Measurements from ENCODE around the gene ZDHHC8. TPM values are rescaled to one million over a fixed set of nuclear protein-coding genes. Genes with fewer than 3 reads are reported as not detected.

The ZDHHC8 gene
- total RNA-seq, 2 experiments from 2014 or later, result 44.5 to 44.8 TPM

DNA sequence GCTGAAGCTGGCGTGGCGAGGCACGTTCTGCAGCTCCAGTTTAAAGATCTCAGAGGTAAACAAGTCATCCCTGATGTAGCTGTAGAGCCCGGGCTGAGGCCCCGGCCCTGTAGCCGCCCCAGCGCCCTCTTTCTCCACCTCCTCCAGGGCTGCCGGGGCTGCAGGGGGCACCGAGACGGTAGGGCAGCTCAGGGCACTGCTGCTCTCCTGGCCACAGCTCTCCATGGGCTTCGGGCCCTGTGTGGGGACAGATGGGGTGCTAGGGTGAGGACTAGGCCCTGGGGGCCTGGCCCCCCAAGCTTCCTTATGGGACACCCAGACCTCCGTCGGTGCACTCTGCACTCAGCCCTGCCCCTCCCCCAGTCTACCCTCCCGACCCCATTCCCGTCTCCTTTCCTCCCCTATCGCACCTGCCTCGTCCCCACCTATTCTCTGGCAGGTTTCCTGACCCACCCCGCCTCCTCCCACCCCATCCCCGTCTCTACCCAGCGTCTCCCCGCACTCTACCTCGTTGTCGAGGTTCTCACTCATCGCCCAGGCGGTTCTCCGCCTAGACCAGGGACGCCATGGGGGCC, 15.1 kb upstream of the ZDHHC8 start:
- H3K27ac Mint-ChIP-seq, result peak overlapping the region; percentile 96
- ChIA-PET CTCF (interaction anchor here (1.5 kb wide), 1 partner anchor 33 kb away, joined by 3 read pairs; no protein-coding TSS in a partner anchor), POLR2A (interaction anchor here (0.6 to 6.8 kb wide), 10 partner anchors 9 to 175 kb away, joined by 3 to 111 read pairs (median 5); partner anchors contain the start of genes COMT, TANGO2, TXNRD2 and ZDHHC8)
- ATAC-seq (no peak), DNase-seq (peak; percentile 23)
- intact Hi-C loops (cut with micrococcal nuclease), result loop anchor here (2.0 to 5.0 kb wide), 2 partner anchors 16 to 34 kb away; partner anchors contain the start of gene DGCR8
- TF ChIP-seq, protein P1, sequence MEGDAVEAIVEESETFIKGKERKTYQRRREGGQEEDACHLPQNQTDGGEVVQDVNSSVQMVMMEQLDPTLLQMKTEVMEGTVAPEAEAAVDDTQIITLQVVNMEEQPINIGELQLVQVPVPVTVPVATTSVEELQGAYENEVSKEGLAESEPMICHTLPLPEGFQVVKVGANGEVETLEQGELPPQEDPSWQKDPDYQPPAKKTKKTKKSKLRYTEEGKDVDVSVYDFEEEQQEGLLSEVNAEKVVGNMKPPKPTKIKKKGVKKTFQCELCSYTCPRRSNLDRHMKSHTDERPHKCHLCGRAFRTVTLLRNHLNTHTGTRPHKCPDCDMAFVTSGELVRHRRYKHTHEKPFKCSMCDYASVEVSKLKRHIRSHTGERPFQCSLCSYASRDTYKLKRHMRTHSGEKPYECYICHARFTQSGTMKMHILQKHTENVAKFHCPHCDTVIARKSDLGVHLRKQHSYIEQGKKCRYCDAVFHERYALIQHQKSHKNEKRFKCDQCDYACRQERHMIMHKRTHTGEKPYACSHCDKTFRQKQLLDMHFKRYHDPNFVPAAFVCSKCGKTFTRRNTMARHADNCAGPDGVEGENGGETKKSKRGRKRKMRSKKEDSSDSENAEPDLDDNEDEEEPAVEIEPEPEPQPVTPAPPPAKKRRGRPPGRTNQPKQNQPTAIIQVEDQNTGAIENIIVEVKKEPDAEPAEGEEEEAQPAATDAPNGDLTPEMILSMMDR (IDR thresholded peaks at IDR 0.05), result no peak
- peaks cover 65% of the 10 kb centered on the region for H3K4me1 Mint-ChIP-seq (ENCODE audit: low read depth)
- no peaks in the 10 kb centered on the region for H3K27me3 Mint-ChIP-seq
- no peaks in the 10 kb centered on the region for H3K9me3 Mint-ChIP-seq
- peaks cover 66% of the 10 kb centered on the region for H3K36me3 Mint-ChIP-seq (ENCODE audit: low read depth)
- peak overlapping the region; percentile 87 for H3K4me3 Mint-ChIP-seq

GRCh38 chr22:20116951-20117632, 14.5 kb upstream of the ZDHHC8 start, which contains the start of gene TRMT2A:
Gene TRMT2A, minus strand, starts transcription at chr22:20117226. Its CDS starts 320 bp downstream, at chr22:20116906.
- H3K4me1 Mint-ChIP-seq (ENCODE audit: low read depth), result peaks cover 63% of the 10 kb centered on the region
- CTCF ChIA-PET, result interaction anchor here (0.6 to 1.5 kb wide), 5 partner anchors 8 to 94 kb away, joined by 3 to 4 read pairs (median 3); no protein-coding TSS in a partner anchor
- peak within 1 kb of the TSS; percentile 97 for H3K4me3 Mint-ChIP-seq
- peak; percentile 99 for DNase-seq
- no peaks in the 10 kb centered on the region for H3K27me3 Mint-ChIP-seq
- peaks cover 70% of the 10 kb centered on the region for H3K36me3 Mint-ChIP-seq (ENCODE audit: low read depth)
- no peaks in the 10 kb centered on the region for H3K9me3 Mint-ChIP-seq
- peak within 1 kb of the TSS; percentile 96 for H3K27ac Mint-ChIP-seq
- intact Hi-C loops (cut with micrococcal nuclease), result loop anchor here (2.0 to 5.0 kb wide), 2 partner anchors 16 to 35 kb away; partner anchors contain the start of gene DGCR8
- peak; percentile 85 for ATAC-seq
- POLR2A ChIA-PET, result interaction anchor here (0.8 to 6.8 kb wide), 22 partner anchors 9 to 205 kb away, joined by 3 to 111 read pairs (median 5); partner anchors contain the start of genes COMT, TANGO2, TXNRD2 and ZDHHC8
- TF ChIP-seq, protein P1 (IDR thresholded peaks at IDR 0.05), result no peak

DNA sequence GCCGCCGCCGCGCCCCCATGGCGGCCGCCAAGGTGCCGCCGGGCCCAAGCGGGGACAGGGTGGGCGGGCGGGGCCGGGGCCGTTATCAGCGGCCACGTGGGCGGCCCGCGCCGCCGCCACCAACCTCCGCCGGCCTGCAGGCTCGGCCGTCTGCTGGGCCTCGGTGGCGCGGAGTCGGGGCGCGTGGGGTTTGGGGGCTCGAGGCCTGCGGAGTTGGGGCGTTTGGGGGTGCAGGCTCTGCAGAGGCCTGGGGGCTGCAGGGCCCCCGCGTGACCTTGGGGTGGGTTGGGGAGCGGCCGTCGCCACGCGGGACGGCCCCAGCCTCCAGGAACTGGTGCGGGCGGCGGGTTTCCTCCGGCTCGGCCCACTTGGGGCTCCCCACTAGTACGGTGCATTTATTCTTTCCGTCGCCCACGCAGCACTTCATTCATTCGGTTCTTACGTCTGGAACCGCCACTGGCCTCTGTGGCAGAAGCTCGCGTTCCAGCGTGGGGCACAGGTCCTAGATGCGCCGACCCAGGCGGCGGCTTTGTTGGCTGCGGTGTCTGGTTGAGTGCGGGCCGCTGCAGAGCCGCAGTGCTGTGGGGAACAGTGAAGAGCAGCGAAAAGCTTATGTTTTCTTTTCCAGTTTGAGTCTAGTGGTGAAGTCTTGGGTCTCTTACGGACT, 13.8 kb upstream of the ZDHHC8 start:
- ChIA-PET POLR2A (interaction anchor here (0.6 to 6.8 kb wide), 23 partner anchors 10 to 205 kb away, joined by 3 to 111 read pairs (median 5); partner anchors contain the start of genes TANGO2 and ZDHHC8), CTCF (interaction anchor here (0.6 to 1.5 kb wide), 5 partner anchors 9 to 95 kb away, joined by 3 to 4 read pairs (median 3); no protein-coding TSS in a partner anchor)
- intact Hi-C loops (cut with micrococcal nuclease), result loop anchor here (2.0 to 5.0 kb wide), 2 partner anchors 17 to 35 kb away; partner anchors contain the start of gene DGCR8
- Mint-ChIP-seq H3K36me3 (ENCODE audit: low read depth) (peaks cover 72% of the 10 kb centered on the region), H3K27ac (peak overlapping the region; percentile 95), H3K9me3 (no peaks in the 10 kb centered on the region), H3K4me1 (ENCODE audit: low read depth) (peaks cover 62% of the 10 kb centered on the region), H3K27me3 (no peaks in the 10 kb centered on the region), H3K4me3 (peak overlapping the region; percentile 97)
- DNase-seq (peak; percentile 97), ATAC-seq (peak; percentile 50)
- TF ChIP-seq, protein P1 (IDR thresholded peaks at IDR 0.05), result no peak

DNA sequence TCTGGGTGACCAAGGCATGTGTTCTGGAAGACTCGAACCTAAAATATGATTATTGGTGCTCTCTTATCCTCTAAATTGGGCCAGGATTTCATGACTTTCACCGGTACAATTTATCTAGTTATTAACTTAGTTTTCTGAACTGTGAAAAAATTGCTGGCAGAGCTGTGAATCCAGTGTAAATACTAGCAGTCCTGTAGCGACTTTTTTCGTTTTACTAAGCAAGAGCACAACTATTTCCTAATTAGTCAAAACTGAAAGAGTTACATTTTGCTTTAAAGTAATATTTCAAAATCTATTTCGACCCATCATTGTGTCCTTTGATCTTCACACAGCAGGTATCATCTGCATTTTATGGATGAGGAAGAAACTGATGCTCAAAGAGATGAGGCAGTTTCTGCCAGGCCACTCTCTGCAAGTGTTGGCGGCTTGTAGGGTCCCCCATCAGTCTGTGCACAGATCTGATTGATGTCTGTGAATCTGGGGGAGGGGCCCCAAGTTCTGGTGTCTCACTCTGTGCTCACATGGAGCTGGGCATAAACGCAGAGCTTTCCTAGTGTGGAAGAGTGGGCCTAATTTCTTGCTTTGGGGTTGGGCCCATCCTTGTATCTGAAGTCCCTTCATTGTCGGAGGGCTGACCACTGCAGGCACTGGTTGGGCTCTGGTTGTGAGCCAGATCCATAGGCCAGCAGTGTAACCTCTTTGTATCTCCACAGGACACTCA, 13.1 kb upstream of the ZDHHC8 start:
- TF ChIP-seq, protein P1 (IDR thresholded peaks at IDR 0.05), result no peak
- H3K9me3 Mint-ChIP-seq, result no peaks in the 10 kb centered on the region
- peaks cover 56% of the 10 kb centered on the region for H3K4me1 Mint-ChIP-seq (ENCODE audit: low read depth)
- H3K27me3 Mint-ChIP-seq, result no peaks in the 10 kb centered on the region
- ATAC-seq (no peak), DNase-seq (peak; percentile 35)
- peaks cover 70% of the 10 kb centered on the region for H3K36me3 Mint-ChIP-seq (ENCODE audit: low read depth)
- POLR2A ChIA-PET, result interaction anchor here (0.6 to 6.8 kb wide), 23 partner anchors 9 to 204 kb away, joined by 3 to 111 read pairs (median 5); partner anchors contain the start of genes TANGO2 and ZDHHC8
- peak overlapping the region; percentile 97 for H3K4me3 Mint-ChIP-seq
- H3K27ac Mint-ChIP-seq, result peak overlapping the region; percentile 95
- CTCF ChIA-PET, result interaction anchor here (1.4 to 2.1 kb wide), 3 partner anchors 10 to 35 kb away, joined by 3 to 11 read pairs (median 3); no protein-coding TSS in a partner anchor
- intact Hi-C loops (cut with micrococcal nuclease), result loop anchor here (5.0 kb wide), 1 partner anchor 36 kb away; the partner anchor contains the start of gene DGCR8
